Measurements from ENCODE around the gene SLC19A2. TPM values are rescaled to one million over a fixed set of nuclear protein-coding genes. Genes with fewer than 3 reads are reported as not detected.
A peak's percentile ranks its signal among the peaks of the same experiment; 100 is the strongest.

Gene SLC19A2
- total and polyA plus RNA-seq, 2 of the 8 experiments (the other 6 are each of a cell fraction or from before 2014, with no cell fraction given), result 21.2 to 23.2 TPM

DNA sequence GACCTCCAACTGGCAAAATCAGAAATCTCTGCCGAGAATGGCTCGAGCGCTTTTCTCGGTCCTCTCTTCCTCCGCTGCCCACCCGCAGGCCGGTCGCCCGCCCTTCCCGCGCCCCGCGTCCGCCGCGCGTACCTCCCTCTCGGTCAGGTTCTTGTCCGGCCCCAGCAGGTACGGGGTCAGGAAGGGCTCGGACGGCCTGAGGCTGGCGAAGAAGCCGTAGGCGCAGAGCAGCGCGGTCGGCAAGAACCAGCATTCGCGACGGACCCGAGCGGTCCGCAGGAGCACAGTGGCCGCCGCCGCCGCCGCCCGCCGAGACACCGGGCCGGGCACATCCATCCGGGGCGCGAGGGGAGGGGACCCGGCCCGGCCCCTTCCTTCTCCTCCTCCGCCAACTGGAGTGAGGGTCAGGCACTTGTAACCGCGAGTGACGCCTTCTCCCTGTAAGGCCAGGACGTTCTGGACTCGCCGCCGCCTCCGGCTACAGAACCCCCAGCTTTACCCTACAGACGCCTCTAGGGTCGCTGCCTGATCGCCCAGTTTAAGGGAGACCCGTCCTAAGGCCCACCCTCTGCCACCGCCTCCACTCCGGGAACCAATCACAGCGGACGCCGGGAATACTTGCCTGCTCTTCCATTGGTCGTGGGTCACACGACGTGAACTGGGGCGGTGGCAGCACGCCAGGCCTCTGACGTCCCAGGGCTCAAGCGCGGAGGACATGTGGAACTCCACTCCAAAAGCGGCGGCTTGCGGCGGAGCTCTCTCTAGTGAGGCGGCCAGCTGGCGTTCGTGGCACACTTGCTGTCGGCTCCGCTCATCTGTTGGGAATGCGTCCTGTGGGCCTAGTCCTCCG is at the start of gene SLC19A2 (continued):
- TF ChIP-seq, protein P1, sequence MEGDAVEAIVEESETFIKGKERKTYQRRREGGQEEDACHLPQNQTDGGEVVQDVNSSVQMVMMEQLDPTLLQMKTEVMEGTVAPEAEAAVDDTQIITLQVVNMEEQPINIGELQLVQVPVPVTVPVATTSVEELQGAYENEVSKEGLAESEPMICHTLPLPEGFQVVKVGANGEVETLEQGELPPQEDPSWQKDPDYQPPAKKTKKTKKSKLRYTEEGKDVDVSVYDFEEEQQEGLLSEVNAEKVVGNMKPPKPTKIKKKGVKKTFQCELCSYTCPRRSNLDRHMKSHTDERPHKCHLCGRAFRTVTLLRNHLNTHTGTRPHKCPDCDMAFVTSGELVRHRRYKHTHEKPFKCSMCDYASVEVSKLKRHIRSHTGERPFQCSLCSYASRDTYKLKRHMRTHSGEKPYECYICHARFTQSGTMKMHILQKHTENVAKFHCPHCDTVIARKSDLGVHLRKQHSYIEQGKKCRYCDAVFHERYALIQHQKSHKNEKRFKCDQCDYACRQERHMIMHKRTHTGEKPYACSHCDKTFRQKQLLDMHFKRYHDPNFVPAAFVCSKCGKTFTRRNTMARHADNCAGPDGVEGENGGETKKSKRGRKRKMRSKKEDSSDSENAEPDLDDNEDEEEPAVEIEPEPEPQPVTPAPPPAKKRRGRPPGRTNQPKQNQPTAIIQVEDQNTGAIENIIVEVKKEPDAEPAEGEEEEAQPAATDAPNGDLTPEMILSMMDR (IDR thresholded peaks at IDR 0.05; ENCODE audit: control extremely low read depth in 1 of 3, insufficient read depth in 1 of 3, low read depth in 1 of 3, low read length in 3 of 3), result peak; percentile 26 to 49 (median 32)

Data from H1 (cell line).